Measurements from ENCODE around the gene COL25A1. TPM values are rescaled to one million over a fixed set of nuclear protein-coding genes. Genes with fewer than 3 reads are reported as not detected.

COL25A1 gene
- total RNA-seq, 4 donors from 2014 or later, result 7.1 to 21.3 (median 12.6) TPM

GRCh38 chr4:109012286-109012880 is 290.1 kb downstream of the COL25A1 start:
- ATAC-seq (ENCODE audit: low FRiP score), result no peak
- no peak for DNase-seq (ENCODE audit: low spot score)
- TF ChIP-seq CTCF (IDR thresholded peaks at IDR 0.05), result no peak

GRCh38 chr4:109011241-109012026 is 291.0 kb downstream of the COL25A1 start:
- no peak for TF ChIP-seq CTCF (IDR thresholded peaks at IDR 0.05)
- ATAC-seq (ENCODE audit: low FRiP score), result no peak

GRCh38 chr4:109010521-109010920 is 291.9 kb downstream of the COL25A1 start:
- no peak for DNase-seq (ENCODE audit: low spot score)
- ATAC-seq (ENCODE audit: low FRiP score), result no peak
- TF ChIP-seq CTCF (IDR thresholded peaks at IDR 0.05), result no peak

More at GRCh38 chr4:109011241-109012026, 291.0 kb downstream of the COL25A1 start:
- no peak for DNase-seq (ENCODE audit: low spot score)

GRCh38 chr4:109009909-109010308 is 292.5 kb downstream of the COL25A1 start:
- DNase-seq (ENCODE audit: low spot score), result no peak
- no peak for ATAC-seq (ENCODE audit: low FRiP score)
- no peak for TF ChIP-seq CTCF (IDR thresholded peaks at IDR 0.05)

- no peak for TF ChIP-seq CTCF (IDR thresholded peaks at IDR 0.05)
- ATAC-seq (ENCODE audit: low FRiP score) (no peak), DNase-seq (ENCODE audit: low spot score) (no peak)
These were observed 294.5 kb downstream of the COL25A1 start for GRCh38 chr4:109007976-109008375.

- ATAC-seq (ENCODE audit: low FRiP score), result no peak
- TF ChIP-seq CTCF (IDR thresholded peaks at IDR 0.05), result no peak
- DNase-seq (ENCODE audit: low spot score), result no peak
These were observed 296.9 kb downstream of the COL25A1 start for GRCh38 chr4:109005523-109005922.

- no peak for ATAC-seq (ENCODE audit: low FRiP score)
- DNase-seq (ENCODE audit: low spot score), result no peak
- no peak for TF ChIP-seq CTCF (IDR thresholded peaks at IDR 0.05)
These were observed 298.0 kb downstream of the COL25A1 start for GRCh38 chr4:109004418-109004817.
